H1 (cell line): Measurements from ENCODE around the gene RASSF10. TPM values are rescaled to one million over a fixed set of nuclear protein-coding genes. Genes with fewer than 3 reads are reported as not detected.

ENCODE experiments used
- CTCF ChIA-PET: fragments of 300-600 bp; sonication (Branson Sonifier 250); formaldehyde crosslinking; loops from one replicate; lab custom pipeline; 2021; ENCODE audit not compliant: partially characterized antibody; lab: Charles Lee
- POLR2A ChIA-PET: fragments of 300-600 bp; sonication (Branson Sonifier 250); formaldehyde crosslinking; loops from one replicate; lab custom pipeline; 2021; ENCODE audit warnings: inconsistent platforms; ENCODE audit not compliant: partially characterized antibody; lab: Charles Lee
- DNase-seq, 2 experiments: peaks; one replicate each; pipeline versions ENCODE4 v3.0.0 to v3.0.0-alpha.2; 2010 to 2022; ENCODE audit warnings: low spot score in 2 of 2, low read depth in 1 of 2, mixed read lengths in 1 of 2
- FAIRE-seq: peaks from 2 replicates; lab custom pipeline; 2011; peaks lifted over from hg19 to GRCh38; lab: Jason Lieb, UNC
- H2AFZ ChIP-seq: 2 replicates; pipeline ENCODE4 v1.8.1; 2012; ENCODE audit warnings: low read length, inconsistent platforms
- H2AK5ac ChIP-seq: 2 replicates; pipeline ENCODE4 v1.6.1; 2013; ENCODE audit warnings: low read depth, low read length
- H2BK120ac ChIP-seq: replicated peaks from 2 replicates; pipeline ENCODE3; 2013; ENCODE audit warnings: low read depth, low read length, inconsistent platforms
- H2BK12ac ChIP-seq: 2 replicates; pipeline ENCODE4 v1.6.1; 2013; ENCODE audit warnings: low read depth, low read length
- H2BK15ac ChIP-seq: 2 replicates; pipeline ENCODE4 v1.6.1; 2013; ENCODE audit warnings: low read length
- H2BK20ac ChIP-seq: 2 replicates; pipeline ENCODE4 v1.6.1; 2013; ENCODE audit warnings: low read length
- H2BK5ac ChIP-seq: 2 replicates; pipeline ENCODE4 v1.6.1; 2013; ENCODE audit warnings: low read depth, low read length
- H3K14ac ChIP-seq: 2 replicates; pipeline ENCODE4 v1.6.1; 2013; ENCODE audit warnings: inconsistent platforms; ENCODE audit not compliant: insufficient read length
- H3K18ac ChIP-seq: 2 replicates; pipeline ENCODE4 v1.6.1; 2013; ENCODE audit warnings: low read length; ENCODE audit errors: extremely low read depth
- H3K23ac ChIP-seq: 2 replicates; pipeline ENCODE4 v1.6.1; 2013; ENCODE audit warnings: inconsistent platforms; ENCODE audit not compliant: insufficient read length
- H3K23me2 ChIP-seq: 2 replicates; pipeline ENCODE4 v1.6.1; 2013; ENCODE audit warnings: low read depth, low read length
- H3K27ac ChIP-seq: 2 replicates; pipeline ENCODE4 v1.6.1; 2011; ENCODE audit warnings: low read depth, low read length, inconsistent platforms
- H3K27me3 ChIP-seq, 4 experiments: replicated peaks in 1 of 4; 1 replicate in 1 of 4; 2 replicates in 3 of 4; pipeline versions ENCODE4 v1.6.1 to v1.8.1; 2011 to 2013; ENCODE audit warnings: low read length in 3 of 4, mild to moderate bottlenecking in 3 of 4, inconsistent platforms in 2 of 4, mixed read lengths in 2 of 4, moderate library complexity in 1 of 4; ENCODE audit not compliant: control insufficient read depth in 3 of 4, insufficient read depth in 3 of 4; ENCODE audit errors: extremely low read depth in 1 of 4
- H3K36me3 ChIP-seq, 4 experiments: 2 replicates each; pipeline versions ENCODE4 v1.6.1 to v1.8.1; 2011 to 2013; ENCODE audit warnings: mild to moderate bottlenecking in 4 of 4, low read length in 3 of 4, moderate library complexity in 2 of 4, control low read depth in 1 of 4, inconsistent platforms in 1 of 4; ENCODE audit not compliant: insufficient read depth in 4 of 4, control insufficient read depth in 2 of 4
- H3K4ac ChIP-seq: replicated peaks from 2 replicates; pipeline ENCODE3; 2013; ENCODE audit warnings: low read length, low read depth, mixed read lengths, inconsistent platforms; ENCODE audit not compliant: insufficient read length
- H3K4me1 ChIP-seq, 4 experiments: replicated peaks in 1 of 4; 1 replicate in 1 of 4; 2 replicates in 3 of 4; pipeline versions ENCODE4 v1.6.1 to v1.8.1; 2011 to 2013; ENCODE audit warnings: low read length in 3 of 4, inconsistent platforms in 2 of 4, mixed read lengths in 1 of 4; ENCODE audit not compliant: insufficient read depth in 4 of 4, control insufficient read depth in 3 of 4
- H3K4me2 ChIP-seq, 2 experiments: 2 replicates each; pipeline versions ENCODE4 v1.6.1 to v1.8.1; 2011 to 2013; ENCODE audit warnings: low read depth in 2 of 2, low read length in 2 of 2, control low read depth in 1 of 2, inconsistent platforms in 1 of 2, mild to moderate bottlenecking in 1 of 2; ENCODE audit not compliant: insufficient read depth in 1 of 2
- H3K4me3 ChIP-seq, 4 experiments: fragments of 200-600, 300-600 bp in 1 of 4; sonication (generic), shearing (Covaris generic), sonication (Bioruptor Twin) in 1 of 4; 2 replicates each; pipeline versions ENCODE4 v1.5.1 to v1.8.1; 2011 to 2016; ENCODE audit warnings: low read length in 4 of 4, low read depth in 3 of 4, control low read depth in 2 of 4, inconsistent platforms in 2 of 4, mild to moderate bottlenecking in 2 of 4, mixed read lengths in 1 of 4, moderate library complexity in 1 of 4; ENCODE audit not compliant: insufficient read depth in 2 of 4; ENCODE audit errors: extremely low read depth in 1 of 4
- H3K56ac ChIP-seq: replicated peaks from 2 replicates; pipeline ENCODE3; 2013; ENCODE audit warnings: low read depth, mild to moderate bottlenecking, mixed read lengths, low read length, inconsistent platforms; ENCODE audit not compliant: insufficient read length
- H3K79me1 ChIP-seq: 2 replicates; pipeline ENCODE4 v1.6.1; 2013; ENCODE audit warnings: low read depth, low read length, control low read depth
- H3K79me2 ChIP-seq, 2 experiments: 2 replicates each; pipeline versions ENCODE4 v1.6.1 to v1.8.1; 2012 to 2013; ENCODE audit warnings: low read length in 2 of 2, mild to moderate bottlenecking in 2 of 2, inconsistent platforms in 1 of 2; ENCODE audit not compliant: insufficient read depth in 2 of 2, control insufficient read depth in 1 of 2
- H3K9ac ChIP-seq, 4 experiments: replicated peaks in 1 of 4; 1 replicate in 1 of 4; 2 replicates in 3 of 4; pipeline versions ENCODE4 v1.6.1 to v1.8.1; 2011 to 2013; ENCODE audit warnings: low read depth in 3 of 4, low read length in 3 of 4, control low read depth in 2 of 4, mild to moderate bottlenecking in 2 of 4, moderate library complexity in 2 of 4, inconsistent platforms in 1 of 4; ENCODE audit errors: extremely low read depth in 1 of 4
- H3K9me3 ChIP-seq, 2 experiments: 2 replicates each; pipeline versions ENCODE4 v1.6.1 to v1.8.1; 2012 to 2013; ENCODE audit warnings: mild to moderate bottlenecking in 2 of 2, moderate library complexity in 2 of 2, control low read depth in 1 of 2, inconsistent platforms in 1 of 2, low read depth in 1 of 2, low read length in 1 of 2, mixed read lengths in 1 of 2; ENCODE audit not compliant: insufficient read depth in 2 of 2
- H4K20me1 ChIP-seq, 2 experiments: replicated peaks in 1 of 2; 2 replicates each; pipeline versions ENCODE3 to v1.8.1; 2011 to 2013; ENCODE audit warnings: inconsistent platforms in 2 of 2, low read length in 2 of 2, mild to moderate bottlenecking in 1 of 2; ENCODE audit not compliant: insufficient read depth in 2 of 2, control insufficient read depth in 1 of 2
- H4K5ac ChIP-seq: 2 replicates; pipeline ENCODE4 v1.6.1; 2013; ENCODE audit warnings: low read length, low read depth, mixed read lengths, inconsistent platforms; ENCODE audit not compliant: insufficient read length
- H4K8ac ChIP-seq: 2 replicates; pipeline ENCODE4 v1.8.0; 2013; ENCODE audit warnings: mild to moderate bottlenecking, moderate library complexity, low read length, inconsistent platforms; ENCODE audit not compliant: insufficient read depth; ENCODE audit errors: extremely low read depth
- H4K91ac ChIP-seq: replicated peaks from 2 replicates; pipeline ENCODE3; 2013; ENCODE audit warnings: low read length, mixed read lengths, inconsistent platforms; ENCODE audit not compliant: insufficient read length
- BACH1 ChIP-seq: IDR thresholded peaks from 2 replicates; pipeline ENCODE4 v1.6.1; 2012; ENCODE audit warnings: low read length, improper control_type of control experiment
- CBX8 ChIP-seq: fragments of 300-800, 300-1000 bp; sonication (generic); IDR thresholded peaks from 2 replicates; pipeline ENCODE4 v1.7.1; 2016; ENCODE audit warnings: low read depth, low read length, borderline replicate concordance
- SAP30 ChIP-seq: fragments of 300-600 bp; sonication (generic); IDR thresholded peaks from 2 replicates; pipeline ENCODE4 v1.7.1; 2012; ENCODE audit warnings: low read length, moderate library complexity, mild to moderate bottlenecking, inconsistent platforms; ENCODE audit not compliant: insufficient read depth, insufficient replicate concordance
- SIRT6 ChIP-seq: IDR thresholded peaks from one replicate; pipeline ENCODE4 v1.7.1; 2012; ENCODE audit warnings: low read length, inconsistent platforms
- SP1 ChIP-seq: IDR thresholded peaks from 2 replicates; pipeline ENCODE4 v1.6.1; 2011; ENCODE audit warnings: low read depth, low read length
- WGBS, 2 experiments: shearing (Covaris generic) in 1 of 2; methylation state at CpG; one replicate each; pipeline versions ENCODE4 v1.1.6 to v1.1.7; 2013 to 2015; ENCODE audit warnings: low lambda C conversion rate in 2 of 2, mixed read lengths in 2 of 2, inconsistent platforms in 1 of 2, low coverage in 1 of 2, missing lambda C conversion rate in 1 of 2; ENCODE audit not compliant: insufficient replicate concordance in 2 of 2, insufficient coverage in 1 of 2, insufficient read length in 1 of 2; ENCODE audit errors: extremely low coverage in 1 of 2, missing lambda C conversion rate in 1 of 2; 5-methylcytosine and 5-hydroxymethylcytosine counted together
- polyA plus RNA-seq, 7 experiments: library from polyadenylated mRNA; depleted of rRNA in 3 of 7; stranded (reverse) in 5 of 7; unstranded in 2 of 7; fragments of >200 nt in 5 of 7; fragments of 200-250 nt in 2 of 7; gene quantifications; 1 replicate in 5 of 7; 2 replicates in 1 of 7; 4 replicates in 1 of 7; pipeline versions ENCODE4 v1.2.1 to v1.2.3, GENCODE V29; 2011 to 2013; ENCODE audit warnings: missing spikeins in 2 of 7, mixed read lengths in 2 of 7
- total RNA-seq: library from RNA; stranded (reverse); fragmentation: NEBNext Ultra II Directional; extraction: Animal tissue kit (Norgen Biotek cat#: 25700); gene quantifications from 2 replicates; pipeline ENCODE4 v1.2.1, GENCODE V29; 2021
- TF ChIP-seq, protein P1 (sequence below): IDR thresholded peaks from 2 replicates; pipeline ENCODE4 v1.6.1; 2012; ENCODE audit warnings: low read length, inconsistent platforms

Gene RASSF10
- total and polyA plus RNA-seq, 2 of the 8 experiments (the other 6 are each of a cell fraction or from before 2014, with no cell fraction given) = 0.51 to 1.8 TPM

DNA sequence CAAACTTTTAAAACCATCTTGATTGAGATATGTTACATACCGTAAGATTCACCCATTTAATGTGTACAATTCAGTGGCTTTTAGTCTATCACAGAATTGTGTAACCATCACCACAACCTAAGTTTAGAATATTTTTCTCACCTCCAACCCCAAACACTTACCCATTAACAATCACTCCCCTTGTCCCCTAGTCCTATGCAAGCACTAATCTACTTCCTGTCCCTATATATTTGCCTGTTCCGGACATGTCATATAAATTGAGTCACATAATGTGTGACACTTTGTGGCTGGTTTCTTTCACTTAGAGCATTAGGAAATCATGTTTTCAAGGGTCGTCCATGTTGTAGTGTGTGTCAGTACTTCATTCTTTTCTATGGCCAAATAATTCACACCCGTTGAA, 38.8 kb downstream of the RASSF10 start:
- Histone ChIP-seq H3K23me2 (no peaks in the 10 kb centered on the region), H2AK5ac (no peak overlapping the region)
- TF ChIP-seq SAP30 = no peak
- no peak for TF ChIP-seq CBX8
- no peak for TF ChIP-seq BACH1
- TF ChIP-seq, protein P1, sequence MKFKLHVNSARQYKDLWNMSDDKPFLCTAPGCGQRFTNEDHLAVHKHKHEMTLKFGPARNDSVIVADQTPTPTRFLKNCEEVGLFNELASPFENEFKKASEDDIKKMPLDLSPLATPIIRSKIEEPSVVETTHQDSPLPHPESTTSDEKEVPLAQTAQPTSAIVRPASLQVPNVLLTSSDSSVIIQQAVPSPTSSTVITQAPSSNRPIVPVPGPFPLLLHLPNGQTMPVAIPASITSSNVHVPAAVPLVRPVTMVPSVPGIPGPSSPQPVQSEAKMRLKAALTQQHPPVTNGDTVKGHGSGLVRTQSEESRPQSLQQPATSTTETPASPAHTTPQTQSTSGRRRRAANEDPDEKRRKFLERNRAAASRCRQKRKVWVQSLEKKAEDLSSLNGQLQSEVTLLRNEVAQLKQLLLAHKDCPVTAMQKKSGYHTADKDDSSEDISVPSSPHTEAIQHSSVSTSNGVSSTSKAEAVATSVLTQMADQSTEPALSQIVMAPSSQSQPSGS = no peak
- no peak for TF ChIP-seq SIRT6
- no peak for TF ChIP-seq SP1
- TF ChIP-seq, all 59 proteins: peak for 0
- Histone ChIP-seq H3K36me3 (no peaks in the 10 kb centered on the region; a peak in 1 of 8 replicates), H3K79me2 (no peaks in the 10 kb centered on the region), H3K4me1 (peaks cover 0 to 3% (median 0%) of the 10 kb centered on the region in 4 experiments; a peak in 3 of 7 replicates), H2BK5ac (no peak overlapping the region), H3K9ac (no peak overlapping the region), H2AFZ (no peak overlapping the region), H3K4me2 (no peak overlapping the region), H3K79me1 (no peaks in the 10 kb centered on the region), H4K8ac (no peak overlapping the region), H3K56ac (no peak overlapping the region), H4K20me1 (no peaks in the 10 kb centered on the region), H2BK12ac (no peak overlapping the region), H3K14ac (no peak overlapping the region), H3K27ac (no peak overlapping the region), H4K5ac (no peak overlapping the region), H3K18ac (no peak overlapping the region), H2BK120ac (no peak overlapping the region), H3K27me3 (no peaks in the 10 kb centered on the region), H3K9me3 (0 out of 4 replicates have a peak, but pooled peaks cover 0 to 2% of the 10 kb centered on the region in 2 experiments), H2BK15ac (no peak overlapping the region), H2BK20ac (no peak overlapping the region), H3K4me3 (no peak overlapping the region), H3K4ac (no peak overlapping the region), H4K91ac (no peak overlapping the region), H3K23ac (no peak overlapping the region)
- 88% methylated on average over 4 of the region's 4 CpGs; no CpG with 5 or more reads in 1 of the 2 experiments for WGBS, 2 experiments
- DNase-seq = no peak
- ChIA-PET POLR2A (no interaction called here), CTCF (no interaction called here)
- FAIRE-seq = no peak
